ENCODE measurements around the gene SH3GL1. TPM values are rescaled to one million over a fixed set of nuclear protein-coding genes. Genes with fewer than 3 reads are reported as not detected.

SH3GL1 gene
- polyA plus RNA-seq, 3 donors = 50.8 to 62.5 (median 50.9) TPM

GRCh38 chr19:4432918-4433506, 32.7 kb upstream of the SH3GL1 start:
- DNase-seq (ENCODE audit: low read depth in 3 of 3, low spot score in 2 of 3) = no peak

DNA sequence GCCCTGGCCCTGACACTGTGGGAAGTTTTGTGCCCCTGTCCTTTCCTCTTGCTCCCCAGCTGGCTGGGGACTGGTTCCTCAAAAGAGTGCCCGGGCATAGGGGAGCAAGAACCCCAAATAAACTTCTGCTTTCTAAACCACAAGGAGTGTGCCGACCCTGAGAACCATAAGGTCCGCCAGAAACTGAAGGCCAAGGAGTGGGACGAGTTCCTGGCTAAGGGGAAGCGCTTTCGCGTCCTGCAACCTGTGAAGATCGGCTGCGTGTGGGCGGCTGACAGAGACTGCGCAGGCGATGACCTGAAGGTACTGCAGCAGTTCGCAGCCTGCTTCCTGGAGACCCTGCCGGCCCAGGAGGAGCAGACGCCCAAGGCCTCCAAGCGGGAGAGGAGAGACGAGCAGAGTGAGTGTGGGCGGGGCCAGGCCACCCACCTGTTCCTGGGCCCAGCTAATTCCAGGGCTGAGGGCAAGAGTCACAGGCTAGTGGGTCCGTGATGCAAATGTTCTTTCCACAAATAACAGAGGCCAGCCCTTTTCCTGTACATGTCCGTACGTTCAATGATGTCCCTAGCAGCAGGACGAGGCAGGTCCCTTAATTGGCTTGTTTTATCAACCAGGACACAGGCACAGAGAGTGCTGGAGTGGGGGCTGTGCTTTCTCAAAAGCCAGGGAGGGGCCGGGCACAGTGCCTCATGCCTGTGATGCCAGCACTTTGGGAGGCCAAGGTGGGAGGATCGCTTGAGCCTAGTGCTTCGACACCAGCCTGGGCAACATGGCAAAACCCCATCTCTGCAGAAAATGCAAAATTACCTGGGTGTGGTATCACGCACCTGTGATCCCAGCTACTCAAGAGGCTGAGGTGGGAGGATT, 31.7 kb upstream of the SH3GL1 start:
- DNase-seq (ENCODE audit: low read depth in 3 of 3, low spot score in 2 of 3) = no peak

- DNase-seq (ENCODE audit: low read depth in 3 of 3, low spot score in 2 of 3) = no peak
These were observed 30.9 kb upstream of the SH3GL1 start for GRCh38 chr19:4431296-4431695.

- DNase-seq (ENCODE audit: low read depth in 3 of 3, low spot score in 2 of 3) = no peak
These were observed 30.4 kb upstream of the SH3GL1 start for GRCh38 chr19:4430760-4431159.

DNA sequence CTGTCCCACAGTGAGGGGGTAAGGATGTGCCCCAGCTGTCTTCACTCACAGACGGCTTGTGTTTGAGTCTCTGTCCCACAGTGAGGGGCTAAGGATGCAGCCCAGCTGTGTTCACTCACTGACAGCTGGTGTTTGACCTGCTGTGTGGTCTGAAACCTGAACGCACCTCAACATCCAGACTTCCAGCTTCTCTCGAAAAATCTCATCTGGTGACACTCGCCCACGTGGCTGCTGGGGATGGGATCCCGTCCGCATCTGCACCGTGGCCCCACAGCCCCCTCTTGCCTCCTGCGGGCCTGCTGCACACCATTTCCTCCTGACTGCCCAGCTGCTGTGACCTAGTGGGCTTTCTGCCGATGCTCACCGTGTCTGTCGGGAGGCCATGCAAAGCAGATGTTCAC, 29.4 kb upstream of the SH3GL1 start:
- DNase-seq (ENCODE audit: low read depth in 3 of 3, low spot score in 2 of 3) = peak in 2 of 3 donors; percentile 40 to 41

DNA sequence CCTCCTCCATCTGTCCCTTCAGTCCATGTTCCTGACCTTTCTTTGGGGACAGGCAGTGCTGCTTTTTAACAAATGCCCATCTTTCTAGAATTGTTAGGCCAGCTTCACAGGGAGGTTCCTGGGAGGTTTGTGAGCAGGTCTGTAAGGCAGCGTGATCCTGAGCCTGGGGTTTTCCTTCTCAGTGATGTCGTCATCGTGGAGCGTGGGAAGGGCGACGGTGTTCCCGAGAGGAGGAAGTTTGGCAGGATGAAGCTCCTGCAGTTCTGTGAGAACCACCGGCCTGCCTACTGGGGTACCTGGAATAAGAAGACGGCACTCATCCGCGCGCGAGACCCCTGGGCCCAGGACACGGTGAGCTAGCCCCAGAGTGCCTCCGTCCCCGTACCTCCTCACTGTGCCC, 28.9 kb upstream of the SH3GL1 start:
- no peak for DNase-seq (ENCODE audit: low read depth in 3 of 3, low spot score in 2 of 3)

DNA sequence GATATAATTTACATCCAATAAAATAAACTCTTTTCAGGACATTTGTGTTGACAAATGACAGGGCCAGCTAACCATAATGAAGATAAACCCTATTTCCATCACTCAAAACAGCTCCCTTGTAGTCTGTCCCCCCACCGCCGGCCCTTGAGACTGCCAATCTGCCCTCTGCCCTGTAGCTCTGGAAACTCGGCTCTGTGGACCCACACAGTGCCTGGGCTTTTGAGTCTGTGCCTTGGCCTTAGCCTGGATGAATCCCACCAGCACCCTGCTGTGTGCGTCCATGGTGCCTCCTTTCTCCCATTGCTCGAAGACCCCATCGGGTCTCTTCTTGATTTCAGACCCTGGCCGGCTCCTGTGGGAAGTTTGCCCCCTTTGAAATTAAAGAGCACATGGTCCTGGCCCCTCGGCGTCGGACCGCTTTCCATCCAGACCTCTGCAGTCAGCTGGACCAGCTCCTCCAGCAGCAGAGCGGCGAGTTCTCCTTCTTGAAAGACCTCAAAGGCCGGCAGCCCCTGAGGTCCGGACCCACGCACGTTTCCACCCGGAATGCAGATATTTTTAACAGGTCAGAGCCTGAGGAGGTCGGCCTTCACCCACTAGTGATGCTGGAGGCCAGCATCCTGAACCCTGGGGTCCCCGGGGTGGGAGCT, 28.1 kb upstream of the SH3GL1 start:
- no peak for DNase-seq (ENCODE audit: low read depth in 3 of 3, low spot score in 2 of 3)

DNA sequence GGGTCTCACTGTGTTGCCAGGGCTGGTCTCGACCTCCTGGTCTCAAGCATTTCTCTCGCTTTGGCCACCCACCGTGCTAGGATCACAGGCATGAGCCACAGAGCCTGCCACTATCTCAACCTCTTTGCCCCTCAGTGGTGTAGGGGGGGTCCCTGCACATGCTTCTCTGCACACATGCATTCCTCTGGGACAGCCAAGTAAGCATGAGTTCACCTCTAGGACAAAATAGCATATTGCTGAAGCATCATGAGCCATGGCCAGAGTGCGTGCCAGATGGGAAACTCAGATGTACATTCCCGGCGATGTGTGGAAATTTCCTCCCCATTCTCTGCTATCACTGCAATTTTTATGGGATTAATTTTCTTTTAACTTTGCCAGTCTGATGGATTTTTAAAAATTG, 25.2 kb upstream of the SH3GL1 start:
- DNase-seq (ENCODE audit: low read depth in 3 of 3, low spot score in 2 of 3) = no peak

- DNase-seq (ENCODE audit: low read depth in 3 of 3, low spot score in 2 of 3) = no peak
These were observed 23.2 kb upstream of the SH3GL1 start for GRCh38 chr19:4423416-4424126.

DNA sequence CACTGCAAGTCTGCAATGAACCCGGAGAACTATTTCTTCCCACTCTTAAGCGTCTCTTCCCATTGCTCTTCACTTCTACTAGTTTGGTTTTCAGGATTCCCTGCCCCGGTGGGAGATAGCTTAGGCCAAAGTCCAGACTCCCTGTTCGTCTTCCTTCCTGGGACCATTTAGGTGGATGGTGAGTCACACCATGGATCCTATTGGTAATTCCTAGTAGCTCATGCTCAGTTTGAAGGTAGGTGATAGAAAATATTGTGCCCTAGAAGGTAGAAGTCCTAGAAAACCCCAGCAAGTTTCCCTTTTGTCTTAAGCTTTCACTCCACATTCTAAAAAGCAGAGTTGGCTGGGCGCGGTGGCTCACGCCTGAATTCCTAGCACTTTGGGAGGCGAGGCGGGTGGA, 15.9 kb upstream of the SH3GL1 start:
- DNase-seq (ENCODE audit: low read depth in 3 of 3, low spot score in 2 of 3) = no peak

DNA sequence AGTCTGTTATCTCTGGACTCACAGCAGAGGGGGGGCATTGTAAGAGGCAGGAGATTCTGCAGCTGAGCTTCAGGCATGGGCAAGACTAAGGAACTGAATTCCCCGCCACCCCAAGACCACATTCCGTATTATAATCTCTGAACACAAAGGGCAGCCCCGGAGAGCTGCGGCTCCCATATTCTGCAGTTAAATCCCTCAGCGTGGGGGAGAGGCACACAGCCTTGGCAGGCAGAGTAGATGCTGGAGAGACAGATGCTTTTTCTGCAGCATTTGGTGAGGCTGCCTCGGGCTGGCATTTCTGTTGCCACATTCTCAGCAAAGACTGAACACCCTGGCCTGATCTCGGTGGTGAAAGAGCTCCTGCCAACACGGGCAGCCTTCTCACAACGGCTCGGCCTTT, 15.0 kb upstream of the SH3GL1 start:
- no peak for DNase-seq (ENCODE audit: low read depth in 3 of 3, low spot score in 2 of 3)

- no peak for DNase-seq (ENCODE audit: low read depth in 3 of 3, low spot score in 2 of 3)
These were observed 14.5 kb upstream of the SH3GL1 start for GRCh38 chr19:4414800-4415321.

DNA sequence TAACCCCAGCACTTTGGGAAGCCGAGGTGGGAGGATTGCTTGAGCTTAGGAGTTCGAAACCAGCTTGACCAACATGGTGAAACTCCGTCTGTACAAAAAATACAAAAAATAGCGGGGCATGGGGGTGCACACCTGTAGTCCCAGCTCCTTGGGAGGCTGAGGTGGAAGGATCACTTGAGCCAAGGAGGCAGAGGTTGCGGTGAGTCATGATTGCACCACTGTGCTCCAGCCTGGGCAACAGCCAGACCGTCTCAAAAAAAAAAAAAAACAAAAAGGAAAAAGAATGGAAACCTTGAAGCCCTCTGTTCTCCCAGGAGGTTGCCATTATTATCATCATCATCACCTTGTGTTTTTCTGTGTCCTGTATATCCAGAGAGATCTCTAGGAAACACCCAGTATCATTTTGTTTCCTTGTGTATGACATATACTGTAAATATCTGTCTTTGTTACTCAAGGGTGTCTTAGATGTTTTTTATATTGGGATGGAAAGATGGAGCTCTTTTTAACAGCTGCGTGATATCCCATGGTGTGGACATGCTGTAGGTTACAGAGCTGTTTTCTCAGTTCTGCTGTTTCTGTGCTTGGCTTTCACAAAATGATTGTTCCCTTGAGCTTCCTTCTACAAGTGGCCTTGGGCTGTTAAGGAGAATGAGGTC, 13.9 kb upstream of the SH3GL1 start:
- no peak for DNase-seq (ENCODE audit: low read depth in 3 of 3, low spot score in 2 of 3)

- no peak for DNase-seq (ENCODE audit: low read depth in 3 of 3, low spot score in 2 of 3)
These were observed 13.2 kb upstream of the SH3GL1 start for GRCh38 chr19:4413588-4413987.

DNA sequence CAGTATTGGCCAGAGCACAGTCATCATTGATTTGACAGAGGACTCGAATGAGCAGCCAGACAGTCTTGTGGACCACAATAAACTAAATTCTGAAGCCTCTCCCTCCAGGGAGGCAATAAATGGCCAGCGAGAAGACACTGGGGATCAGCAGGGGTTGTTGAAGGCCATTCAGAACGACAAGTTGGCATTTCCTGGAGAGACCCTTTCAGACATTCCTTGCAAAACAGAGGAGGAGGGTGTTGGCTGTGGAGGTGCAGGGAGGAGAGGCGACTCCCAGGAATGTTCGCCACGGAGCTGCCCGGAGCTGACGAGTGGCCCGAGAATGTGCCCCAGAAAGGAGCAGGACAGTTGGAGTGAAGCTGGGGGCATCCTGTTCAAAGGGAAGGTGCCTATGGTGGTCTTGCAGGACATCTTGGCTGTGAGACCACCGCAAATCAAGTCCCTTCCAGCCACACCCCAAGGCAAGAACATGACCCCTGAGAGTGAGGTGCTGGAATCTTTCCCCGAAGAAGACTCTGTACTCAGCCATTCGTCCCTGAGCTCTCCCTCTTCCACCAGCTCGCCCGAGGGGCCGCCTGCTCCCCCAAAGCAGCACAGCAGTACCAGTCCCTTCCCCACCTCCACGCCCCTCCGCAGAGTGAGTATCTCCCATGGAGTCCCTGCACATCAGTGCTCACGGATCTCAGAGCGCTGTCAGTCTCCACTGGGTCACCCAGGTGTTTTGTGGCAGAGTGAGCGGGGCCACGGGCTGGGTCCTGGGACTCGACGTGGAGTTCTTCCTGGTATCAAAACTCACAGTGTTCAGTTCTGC, 9.0 kb upstream of the SH3GL1 start:
- no peak for DNase-seq (ENCODE audit: low read depth in 3 of 3, low spot score in 2 of 3)

DNA sequence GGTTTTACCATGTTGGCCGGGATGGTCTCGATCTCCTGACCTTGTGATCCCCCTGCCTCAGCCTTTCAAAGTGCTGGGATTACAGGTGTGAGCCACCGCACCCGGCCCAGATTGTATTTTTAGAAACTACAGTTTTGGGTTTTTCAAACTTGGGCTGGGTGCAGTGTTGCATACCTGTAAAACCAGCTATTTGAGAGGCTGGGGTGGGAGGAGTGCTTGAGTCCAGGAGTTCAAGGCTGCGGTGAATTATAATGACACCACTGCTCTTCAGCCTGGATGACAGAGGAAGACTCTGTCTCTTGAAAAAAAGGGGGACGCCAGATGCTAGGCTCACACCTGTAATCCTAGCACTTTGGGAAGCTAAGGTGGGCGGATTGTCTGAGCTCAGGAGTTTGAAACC, 6.3 kb upstream of the SH3GL1 start:
- DNase-seq (ENCODE audit: low read depth in 3 of 3, low spot score in 2 of 3) = no peak

GRCh38 chr19:4405977-4406376, 5.6 kb upstream of the SH3GL1 start:
- DNase-seq (ENCODE audit: low read depth in 3 of 3, low spot score in 2 of 3) = no peak

DNA sequence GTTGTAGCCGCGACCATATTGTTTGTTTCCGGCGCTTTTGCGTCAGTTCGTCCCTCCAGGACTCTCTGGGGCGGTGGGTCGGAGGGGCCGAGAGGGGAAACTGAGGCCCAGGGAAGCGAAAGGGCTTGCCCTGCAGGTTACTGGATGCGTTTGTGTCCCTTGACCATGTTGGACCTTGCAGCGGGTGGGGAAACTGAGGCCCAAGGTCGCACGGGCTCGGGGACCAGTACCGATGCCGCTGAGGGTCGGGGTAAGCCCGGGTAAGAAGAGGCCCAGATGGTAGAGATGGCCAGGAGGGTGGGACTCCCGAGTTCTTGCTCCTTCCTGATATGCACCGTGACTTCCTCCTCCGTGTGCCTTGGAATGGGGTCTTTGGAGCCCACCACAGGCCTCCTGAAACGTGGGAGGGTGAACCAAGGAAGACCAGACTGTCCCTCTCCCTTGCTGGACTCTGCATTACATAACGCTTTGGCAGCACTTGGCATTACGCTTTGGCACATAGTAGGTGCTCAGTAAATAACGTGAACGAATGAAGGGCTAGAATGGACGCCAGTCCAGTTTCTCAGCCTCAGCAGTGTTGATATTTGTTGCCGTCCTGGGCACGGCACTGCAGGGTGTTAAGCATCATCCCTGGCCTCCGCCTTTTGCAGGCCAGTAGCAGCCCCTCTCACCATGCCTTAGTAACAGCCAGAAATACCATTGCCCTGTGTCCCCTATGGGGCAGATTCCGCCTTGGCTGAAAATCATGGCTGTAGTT, 2.8 kb upstream of the SH3GL1 start:
- DNase-seq (ENCODE audit: low read depth in 3 of 3, low spot score in 2 of 3) = no peak
